Measurements from ENCODE around the gene SCYGR8. TPM values are rescaled to one million over a fixed set of nuclear protein-coding genes. Genes with fewer than 3 reads are reported as not detected.
"Not testable (repeated sequence)": the region's sequence is repeated elsewhere in the genome, so short reads cannot be mapped to it uniquely, and the experiment has no call there.

Gene SCYGR8
- total and polyA plus RNA-seq, 7 donors, result not detected

GRCh38 chr2:227724394-227725039 lies 21.2 kb upstream of the SCYGR8 start, which contains the start of gene SCYGR6:
Gene SCYGR6, minus strand, starts transcription at chr2:227724757. Its CDS starts 0 bp downstream, at chr2:227724757.
- no peak for DNase-seq
- Histone ChIP-seq H3K4me3 (no peak within 1 kb of the TSS), H3K27me3 (no peaks in the 10 kb centered on the region), H3K27ac (no peak within 1 kb of the TSS), H3K9me3 (no peaks in the 10 kb centered on the region), H3K4me1 (no peaks in the 10 kb centered on the region), H3K36me3 (no peaks in the 10 kb centered on the region)
- no peak for TF ChIP-seq POLR2AphosphoS5 (IDR thresholded peaks at IDR 0.05)
- no peak for TF ChIP-seq POLR2A (IDR thresholded peaks at IDR 0.05)
- no peak for TF ChIP-seq EP300 (IDR thresholded peaks at IDR 0.05)
- TF ChIP-seq, protein P1, sequence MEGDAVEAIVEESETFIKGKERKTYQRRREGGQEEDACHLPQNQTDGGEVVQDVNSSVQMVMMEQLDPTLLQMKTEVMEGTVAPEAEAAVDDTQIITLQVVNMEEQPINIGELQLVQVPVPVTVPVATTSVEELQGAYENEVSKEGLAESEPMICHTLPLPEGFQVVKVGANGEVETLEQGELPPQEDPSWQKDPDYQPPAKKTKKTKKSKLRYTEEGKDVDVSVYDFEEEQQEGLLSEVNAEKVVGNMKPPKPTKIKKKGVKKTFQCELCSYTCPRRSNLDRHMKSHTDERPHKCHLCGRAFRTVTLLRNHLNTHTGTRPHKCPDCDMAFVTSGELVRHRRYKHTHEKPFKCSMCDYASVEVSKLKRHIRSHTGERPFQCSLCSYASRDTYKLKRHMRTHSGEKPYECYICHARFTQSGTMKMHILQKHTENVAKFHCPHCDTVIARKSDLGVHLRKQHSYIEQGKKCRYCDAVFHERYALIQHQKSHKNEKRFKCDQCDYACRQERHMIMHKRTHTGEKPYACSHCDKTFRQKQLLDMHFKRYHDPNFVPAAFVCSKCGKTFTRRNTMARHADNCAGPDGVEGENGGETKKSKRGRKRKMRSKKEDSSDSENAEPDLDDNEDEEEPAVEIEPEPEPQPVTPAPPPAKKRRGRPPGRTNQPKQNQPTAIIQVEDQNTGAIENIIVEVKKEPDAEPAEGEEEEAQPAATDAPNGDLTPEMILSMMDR (IDR thresholded peaks at IDR 0.05), result no peak
- WGBS, 2 donors, result 93% methylated on average over 15 of the region's 15 CpGs
- intact Hi-C loops (cut with DNase I), result no loop called here

DNA sequence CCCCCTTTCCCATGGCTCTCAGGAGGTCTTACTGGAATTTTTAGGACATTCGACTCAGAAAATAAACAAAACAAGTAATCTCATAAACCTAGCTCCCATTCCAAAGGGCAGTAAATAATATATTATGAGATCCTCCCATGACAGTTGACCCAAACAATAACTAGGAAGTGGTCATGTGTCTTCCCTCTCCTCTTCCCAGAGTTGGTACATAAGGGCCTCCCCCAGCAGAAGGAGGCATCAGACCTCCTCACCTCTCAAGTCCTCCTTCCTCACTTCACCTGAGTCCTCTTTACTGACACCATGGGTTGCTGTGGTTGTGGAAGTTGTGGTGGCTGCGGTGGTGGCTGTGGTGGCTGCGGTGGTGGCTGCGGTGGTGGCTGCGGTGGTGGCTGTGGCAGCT lies 17.7 kb upstream of the SCYGR8 start, which contains the start of gene SCYGR7:
SCYGR7 (plus strand) TSS at position 301 of the 400 bp plus-strand sequence; CDS start at position 301, 0 bp downstream.
- Histone ChIP-seq H3K9me3 (no peaks in the 10 kb centered on the region), H3K36me3 (no peaks in the 10 kb centered on the region), H3K27ac (no peak within 1 kb of the TSS), H3K4me1 (no peaks in the 10 kb centered on the region), H3K4me3 (no peak within 1 kb of the TSS), H3K27me3 (no peaks in the 10 kb centered on the region)
- DNase-seq, result no peak
- intact Hi-C loops (cut with DNase I), result no loop called here
- TF ChIP-seq POLR2A (IDR thresholded peaks at IDR 0.05), result no peak
- TF ChIP-seq POLR2AphosphoS5 (IDR thresholded peaks at IDR 0.05), result no peak
- TF ChIP-seq EP300 (IDR thresholded peaks at IDR 0.05), result no peak
- TF ChIP-seq, protein P1 (IDR thresholded peaks at IDR 0.05), result no peak
- WGBS, 2 donors, result 86 to 88% methylated on average over 5 of the region's 5 CpGs

DNA sequence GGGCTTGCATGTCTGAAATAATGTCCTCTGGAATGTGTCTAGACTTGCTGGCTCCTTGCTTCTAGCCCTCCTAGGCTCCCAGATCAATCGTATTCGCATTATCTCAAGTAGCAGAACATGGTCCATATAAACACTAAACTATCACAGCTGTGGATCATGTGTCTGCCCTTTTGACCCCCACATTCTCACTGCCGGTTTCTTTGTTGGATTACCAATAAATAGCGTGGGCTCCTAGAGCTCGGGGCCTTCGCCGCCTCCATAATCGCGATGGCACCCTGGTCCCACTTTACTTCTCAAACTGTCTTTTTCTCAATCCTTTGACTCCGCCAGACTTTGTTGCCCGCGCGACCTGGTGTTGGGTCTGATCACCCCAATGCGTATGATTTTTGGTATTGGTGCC lies 6.3 kb upstream of the SCYGR8 start:
- TF ChIP-seq POLR2AphosphoS5 (IDR thresholded peaks at IDR 0.05), result no peak
- TF ChIP-seq, protein P1 (IDR thresholded peaks at IDR 0.05), result no peak
- TF ChIP-seq EP300 (IDR thresholded peaks at IDR 0.05), result no peak
- TF ChIP-seq POLR2A (IDR thresholded peaks at IDR 0.05), result no peak
- Histone ChIP-seq H3K4me3 (no peak overlapping the region), H3K27ac (no peak overlapping the region), H3K9me3 (no peaks in the 10 kb centered on the region), H3K4me1 (no peaks in the 10 kb centered on the region), H3K27me3 (peaks cover 0 to 4% (median 0%) of the 10 kb centered on the region in 3 donors), H3K36me3 (no peaks in the 10 kb centered on the region)
- 70 to 80% methylated on average over 14 of the region's 14 CpGs for WGBS, 2 donors
- intact Hi-C loops (cut with DNase I), result no loop called here
- no peak for DNase-seq

DNA sequence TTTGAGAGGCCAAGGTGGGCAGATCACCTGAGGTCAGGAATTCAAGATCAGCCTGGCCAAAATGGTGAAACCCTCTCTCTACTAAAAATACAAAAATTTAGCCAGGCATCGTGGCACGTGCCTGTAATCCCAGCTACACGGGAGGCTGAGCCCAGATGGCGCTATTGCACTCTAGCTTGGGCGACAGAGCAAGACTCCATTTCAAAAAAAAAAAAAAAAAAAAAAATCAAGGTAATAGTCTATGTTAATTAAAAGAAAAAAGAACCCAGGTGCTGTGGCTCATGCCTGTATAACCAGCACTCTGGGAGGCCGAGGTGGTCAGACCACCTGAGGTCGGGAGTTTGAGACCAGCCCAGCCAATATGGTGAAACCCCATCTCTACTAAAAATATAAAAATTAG lies 5.0 kb upstream of the SCYGR8 start:
- H3K27me3 ChIP-seq; H3K27ac ChIP-seq; H3K4me3 ChIP-seq; H3K36me3 ChIP-seq; intact Hi-C loops (cut with DNase I); H3K9me3 ChIP-seq; H3K4me1 ChIP-seq; DNase-seq: not testable (repeated sequence)
- WGBS, 2 donors, result 80 to 85% methylated on average over 7 of the region's 7 CpGs

DNA sequence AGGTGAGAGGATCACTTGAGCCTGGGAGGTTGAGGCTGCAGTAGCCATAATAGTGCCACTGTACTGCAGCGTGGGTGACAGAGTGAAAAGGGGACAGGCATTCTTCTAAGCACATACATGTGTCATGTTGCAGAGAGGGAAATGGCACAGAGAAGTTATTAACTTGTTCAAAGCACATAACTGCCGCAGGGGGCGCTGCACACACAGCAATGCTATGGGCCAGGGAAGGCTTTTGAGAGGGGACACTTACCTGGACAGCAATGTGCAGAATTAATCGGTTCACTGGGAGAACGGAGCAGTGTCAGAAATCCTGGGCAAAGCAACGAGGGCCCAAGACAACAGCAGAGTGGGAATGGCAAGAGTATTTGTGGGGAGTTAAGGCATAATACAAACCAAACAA lies 2.4 kb downstream of the SCYGR8 start:
- no peaks in the 10 kb centered on the region for H3K4me1 ChIP-seq
- no peak overlapping the region for H3K4me3 ChIP-seq
- H3K27me3 ChIP-seq, result no peaks in the 10 kb centered on the region
- 86 to 87% methylated on average over 6 of the region's 6 CpGs for WGBS, 2 donors
- H3K27ac ChIP-seq, result no peak overlapping the region
- H3K36me3 ChIP-seq, result no peaks in the 10 kb centered on the region
- no peak for TF ChIP-seq POLR2A (IDR thresholded peaks at IDR 0.05)
- no peak for DNase-seq
- H3K9me3 ChIP-seq, result no peaks in the 10 kb centered on the region
- intact Hi-C loops (cut with DNase I), result no loop called here

DNA sequence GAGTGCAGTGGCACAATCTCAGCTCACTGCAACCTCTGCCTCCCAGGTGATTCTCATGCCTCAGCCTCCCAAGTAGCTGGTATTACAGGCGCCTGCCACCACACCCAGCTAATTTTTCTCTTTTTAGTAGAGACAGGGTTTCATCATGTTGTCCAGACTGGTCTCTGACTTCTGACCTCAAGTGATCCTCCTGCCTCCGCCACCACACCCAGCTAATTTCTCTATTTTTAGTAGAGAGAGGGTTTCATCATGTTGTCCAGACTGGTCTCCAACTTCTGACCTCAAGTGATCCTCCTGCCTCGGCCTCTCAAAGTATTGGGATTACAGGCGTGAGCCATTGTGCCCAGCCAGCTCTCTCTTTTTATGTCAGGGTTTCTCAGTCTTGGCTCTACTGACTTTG lies 10.6 kb downstream of the SCYGR8 start:
- H3K9me3 ChIP-seq; H3K36me3 ChIP-seq; H3K4me3 ChIP-seq; H3K27ac ChIP-seq; H3K4me1 ChIP-seq; H3K27me3 ChIP-seq; intact Hi-C loops (cut with DNase I); DNase-seq: not testable (repeated sequence)
- 63 to 80% methylated on average over 4 of the region's 4 CpGs for WGBS, 2 donors

Data from sigmoid colon (tissue), 7 donors.